ENCODE results near the gene OBSL1. TPM values are rescaled to one million over a fixed set of nuclear protein-coding genes. Genes with fewer than 3 reads are reported as not detected.

The OBSL1 gene
- polyA plus RNA-seq, 3 donors: 0.09 TPM; not detected in 2

DNA sequence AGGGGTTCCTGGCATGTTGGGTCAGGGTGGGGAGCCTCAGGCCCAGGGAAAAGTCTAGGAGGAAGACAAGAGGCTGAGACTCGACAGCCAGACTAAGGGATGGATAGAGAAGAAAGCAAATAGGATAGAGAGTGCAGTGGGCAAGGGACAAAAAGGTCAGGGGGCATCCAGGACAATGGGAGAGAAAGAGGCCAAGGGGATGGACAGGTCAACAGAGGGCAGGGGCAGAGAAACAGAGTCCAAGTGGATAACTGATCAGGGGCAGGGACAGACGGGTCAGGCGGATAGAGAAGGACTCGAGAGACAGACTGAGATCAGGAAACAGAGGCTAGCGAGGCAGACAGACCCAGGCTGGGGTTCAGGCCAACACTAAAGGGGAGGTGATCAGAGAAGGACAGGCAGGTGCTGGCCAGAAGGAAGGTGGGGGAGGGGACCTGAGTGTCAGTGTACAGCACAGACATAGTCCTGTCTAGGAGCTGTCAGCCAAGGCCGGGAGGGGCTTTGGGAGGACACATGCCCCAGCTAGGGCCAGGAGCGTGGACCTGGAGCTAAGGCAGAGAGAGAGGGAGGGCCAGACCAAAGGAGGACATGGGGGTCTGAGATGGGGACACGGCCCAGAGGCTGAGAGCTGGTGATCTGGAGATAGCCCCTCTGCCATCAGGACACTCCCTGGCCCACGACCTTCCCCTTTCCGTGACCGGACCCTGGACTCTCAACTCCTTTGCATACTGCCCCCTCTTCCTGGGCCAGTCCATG lies 44.8 kb downstream of the OBSL1 start:
- peaks cover 0 to 14% of the 10 kb centered on the region in 2 donors for H3K9me3 ChIP-seq (replicated peaks in 1 of 2; ENCODE audit: control insufficient read depth in 1 of 2, insufficient read depth in 1 of 2, low read length in 2 of 2)
- no peaks in the 10 kb centered on the region for H3K79me2 ChIP-seq (ENCODE audit: insufficient read depth, low read length)
- DNase-seq: no peak
- peaks cover 48 to 71% of the 10 kb centered on the region in 2 donors for H3K27me3 ChIP-seq (ENCODE audit: control insufficient read depth in 2 of 2, insufficient read depth in 2 of 2, low read length in 2 of 2)
- intact Hi-C loops (cut with micrococcal nuclease): loop anchor here in 1 of 2 donors (2.0 to 5.0 kb wide), 3 partner anchors 34 to 124 kb away; no protein-coding TSS in a partner anchor
- H2AFZ ChIP-seq (ENCODE audit: insufficient read depth, low read depth, low read length, poor library complexity, severe bottlenecking): no peak overlapping the region
- no peak overlapping the region for H3K4me3 Mint-ChIP-seq
- TF ChIP-seq, protein P1, sequence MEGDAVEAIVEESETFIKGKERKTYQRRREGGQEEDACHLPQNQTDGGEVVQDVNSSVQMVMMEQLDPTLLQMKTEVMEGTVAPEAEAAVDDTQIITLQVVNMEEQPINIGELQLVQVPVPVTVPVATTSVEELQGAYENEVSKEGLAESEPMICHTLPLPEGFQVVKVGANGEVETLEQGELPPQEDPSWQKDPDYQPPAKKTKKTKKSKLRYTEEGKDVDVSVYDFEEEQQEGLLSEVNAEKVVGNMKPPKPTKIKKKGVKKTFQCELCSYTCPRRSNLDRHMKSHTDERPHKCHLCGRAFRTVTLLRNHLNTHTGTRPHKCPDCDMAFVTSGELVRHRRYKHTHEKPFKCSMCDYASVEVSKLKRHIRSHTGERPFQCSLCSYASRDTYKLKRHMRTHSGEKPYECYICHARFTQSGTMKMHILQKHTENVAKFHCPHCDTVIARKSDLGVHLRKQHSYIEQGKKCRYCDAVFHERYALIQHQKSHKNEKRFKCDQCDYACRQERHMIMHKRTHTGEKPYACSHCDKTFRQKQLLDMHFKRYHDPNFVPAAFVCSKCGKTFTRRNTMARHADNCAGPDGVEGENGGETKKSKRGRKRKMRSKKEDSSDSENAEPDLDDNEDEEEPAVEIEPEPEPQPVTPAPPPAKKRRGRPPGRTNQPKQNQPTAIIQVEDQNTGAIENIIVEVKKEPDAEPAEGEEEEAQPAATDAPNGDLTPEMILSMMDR (IDR thresholded peaks at IDR 0.05): no peak
- no peak overlapping the region for H3K4me2 ChIP-seq (replicated peaks; ENCODE audit: extremely low read depth, low read length, poor library complexity, severe bottlenecking)
- no peaks in the 10 kb centered on the region for H4K20me1 ChIP-seq (ENCODE audit: insufficient read depth, low read length)
- peaks cover 0 to 6% of the 10 kb centered on the region in 2 donors for H3K36me3 Mint-ChIP-seq
- peaks cover 0 to 8% (median 2%) of the 10 kb centered on the region in 7 donors for H3K9me3 Mint-ChIP-seq
- H3K27ac ChIP-seq (ENCODE audit: low read depth in 1 of 2, low read length in 2 of 2): no peak overlapping the region
- no peaks in the 10 kb centered on the region for H3K4me1 ChIP-seq (ENCODE audit: control insufficient read depth in 1 of 2, insufficient read depth in 2 of 2, low read length in 2 of 2)
- H3K27me3 Mint-ChIP-seq (ENCODE audit: low read depth in 3 of 3): peaks cover 75 to 91% (median 87%) of the 10 kb centered on the region in 3 donors
- no peak overlapping the region for H3K9ac ChIP-seq (ENCODE audit: insufficient read depth, low read length, poor library complexity, severe bottlenecking)
- 66% methylated on average over 10 of the region's 11 CpGs for WGBS (ENCODE audit: insufficient coverage)
- H3K4me3 ChIP-seq (replicated peaks in 1 of 3; ENCODE audit: low read depth in 2 of 3, low read length in 3 of 3): no peak overlapping the region
- no peaks in the 10 kb centered on the region for H3K36me3 ChIP-seq (replicated peaks in 1 of 2; ENCODE audit: control insufficient read depth in 1 of 2, insufficient read depth in 2 of 2, low read length in 2 of 2)
- no peak overlapping the region for H3K27ac Mint-ChIP-seq
- H3K4me1 Mint-ChIP-seq: no peaks in the 10 kb centered on the region

DNA sequence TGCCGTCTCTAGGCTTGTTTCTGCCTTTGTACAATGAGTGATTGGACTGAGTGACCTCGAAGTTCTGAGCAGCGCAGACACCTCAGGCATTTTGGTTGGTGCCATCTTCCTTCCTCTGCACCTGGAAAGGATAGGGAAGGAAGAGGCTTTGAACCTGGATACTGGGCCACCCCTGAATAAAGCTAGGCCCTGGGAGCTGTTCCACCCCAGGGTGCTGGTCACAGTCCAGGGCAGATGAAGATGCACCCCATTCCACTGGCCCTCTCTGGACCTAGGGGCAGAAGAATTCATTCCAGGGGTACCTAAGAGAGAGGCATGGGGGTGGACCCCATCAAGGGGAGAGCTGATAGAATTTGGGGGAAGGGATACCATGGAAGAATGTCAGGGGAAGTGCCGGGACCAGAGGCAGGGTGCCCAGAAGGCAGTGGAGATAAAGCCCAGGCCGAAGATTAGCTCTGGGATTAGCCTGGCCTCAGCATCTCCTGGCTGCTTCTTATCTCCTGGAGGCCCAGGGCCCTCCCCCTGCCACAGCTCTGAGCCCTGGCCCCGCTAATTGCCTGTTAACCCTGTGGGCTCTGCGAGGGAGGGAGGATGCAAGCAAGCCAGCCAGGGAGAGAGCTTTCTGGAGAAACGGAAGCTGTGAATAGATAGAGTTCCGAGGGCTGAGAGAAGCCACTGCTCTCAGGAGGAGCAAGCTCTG lies 45.7 kb downstream of the OBSL1 start:
- H3K27me3 Mint-ChIP-seq (ENCODE audit: low read depth in 3 of 3): peaks cover 79 to 97% (median 90%) of the 10 kb centered on the region in 3 donors
- intact Hi-C loops (cut with micrococcal nuclease): loop anchor here in 1 of 2 donors (2.0 to 5.0 kb wide), 3 partner anchors 33 to 123 kb away; no protein-coding TSS in a partner anchor
- WGBS (ENCODE audit: insufficient coverage): 67% methylated on average over 6 of the region's 9 CpGs

More for the DNA sequence above, 45.7 kb downstream of the OBSL1 start:
- H3K27ac Mint-ChIP-seq: no peak overlapping the region
- Histone ChIP-seq H3K79me2 (ENCODE audit: insufficient read depth, low read length) (no peaks in the 10 kb centered on the region), H3K9ac (ENCODE audit: insufficient read depth, low read length, poor library complexity, severe bottlenecking) (no peak overlapping the region), H3K4me1 (ENCODE audit: control insufficient read depth in 1 of 2, insufficient read depth in 2 of 2, low read length in 2 of 2) (no peaks in the 10 kb centered on the region), H3K27me3 (ENCODE audit: control insufficient read depth in 2 of 2, insufficient read depth in 2 of 2, low read length in 2 of 2) (peaks cover 50 to 78% of the 10 kb centered on the region in 2 donors), H3K36me3 (replicated peaks in 1 of 2; ENCODE audit: control insufficient read depth in 1 of 2, insufficient read depth in 2 of 2, low read length in 2 of 2) (no peaks in the 10 kb centered on the region), H3K27ac (ENCODE audit: low read depth in 1 of 2, low read length in 2 of 2) (no peak overlapping the region), H3K4me2 (replicated peaks; ENCODE audit: extremely low read depth, low read length, poor library complexity, severe bottlenecking) (no peak overlapping the region), H2AFZ (ENCODE audit: insufficient read depth, low read depth, low read length, poor library complexity, severe bottlenecking) (no peak overlapping the region), H4K20me1 (ENCODE audit: insufficient read depth, low read length) (no peaks in the 10 kb centered on the region), H3K4me3 (replicated peaks in 1 of 3; ENCODE audit: low read depth in 2 of 3, low read length in 3 of 3) (no peak overlapping the region), H3K9me3 (replicated peaks in 1 of 2; ENCODE audit: control insufficient read depth in 1 of 2, insufficient read depth in 1 of 2, low read length in 2 of 2) (peaks cover 0 to 14% of the 10 kb centered on the region in 2 donors)
- peaks cover 0 to 9% (median 2%) of the 10 kb centered on the region in 7 donors for H3K9me3 Mint-ChIP-seq
- DNase-seq: no peak
- peak overlapping the region in 1 of 2 donors; percentile 19 for H3K4me3 Mint-ChIP-seq
- H3K4me1 Mint-ChIP-seq: peaks cover 2% of the 10 kb centered on the region
- TF ChIP-seq, protein P1 (IDR thresholded peaks at IDR 0.05): no peak
- H3K36me3 Mint-ChIP-seq: peaks cover 0 to 6% of the 10 kb centered on the region in 2 donors

Measured in CD14-positive monocyte (primary cell).